GM12873 (cell line): ENCODE data around the gene MFN2.

Experiments used
- TF ChIP-seq, protein P1 (sequence below): IDR thresholded peaks from 2 replicates; pipeline ENCODE4 v1.5.1; 2012; ENCODE audit warnings: low read depth, mild to moderate bottlenecking, moderate library complexity, low read length, control low read depth; ENCODE audit not compliant: insufficient read depth; ENCODE audit errors: missing control alignments

Gene MFN2

GRCh38 chr1:12010746-12011570 lies 30.7 kb downstream of the MFN2 start:
- TF ChIP-seq, protein P1, sequence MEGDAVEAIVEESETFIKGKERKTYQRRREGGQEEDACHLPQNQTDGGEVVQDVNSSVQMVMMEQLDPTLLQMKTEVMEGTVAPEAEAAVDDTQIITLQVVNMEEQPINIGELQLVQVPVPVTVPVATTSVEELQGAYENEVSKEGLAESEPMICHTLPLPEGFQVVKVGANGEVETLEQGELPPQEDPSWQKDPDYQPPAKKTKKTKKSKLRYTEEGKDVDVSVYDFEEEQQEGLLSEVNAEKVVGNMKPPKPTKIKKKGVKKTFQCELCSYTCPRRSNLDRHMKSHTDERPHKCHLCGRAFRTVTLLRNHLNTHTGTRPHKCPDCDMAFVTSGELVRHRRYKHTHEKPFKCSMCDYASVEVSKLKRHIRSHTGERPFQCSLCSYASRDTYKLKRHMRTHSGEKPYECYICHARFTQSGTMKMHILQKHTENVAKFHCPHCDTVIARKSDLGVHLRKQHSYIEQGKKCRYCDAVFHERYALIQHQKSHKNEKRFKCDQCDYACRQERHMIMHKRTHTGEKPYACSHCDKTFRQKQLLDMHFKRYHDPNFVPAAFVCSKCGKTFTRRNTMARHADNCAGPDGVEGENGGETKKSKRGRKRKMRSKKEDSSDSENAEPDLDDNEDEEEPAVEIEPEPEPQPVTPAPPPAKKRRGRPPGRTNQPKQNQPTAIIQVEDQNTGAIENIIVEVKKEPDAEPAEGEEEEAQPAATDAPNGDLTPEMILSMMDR = no peak

GRCh38 chr1:12011998-12012397 lies 31.8 kb downstream of the MFN2 start:
- TF ChIP-seq, protein P1 = no peak

GRCh38 chr1:12012560-12013316 lies 32.5 kb downstream of the MFN2 start:
- TF ChIP-seq, protein P1 = no peak

DNA sequence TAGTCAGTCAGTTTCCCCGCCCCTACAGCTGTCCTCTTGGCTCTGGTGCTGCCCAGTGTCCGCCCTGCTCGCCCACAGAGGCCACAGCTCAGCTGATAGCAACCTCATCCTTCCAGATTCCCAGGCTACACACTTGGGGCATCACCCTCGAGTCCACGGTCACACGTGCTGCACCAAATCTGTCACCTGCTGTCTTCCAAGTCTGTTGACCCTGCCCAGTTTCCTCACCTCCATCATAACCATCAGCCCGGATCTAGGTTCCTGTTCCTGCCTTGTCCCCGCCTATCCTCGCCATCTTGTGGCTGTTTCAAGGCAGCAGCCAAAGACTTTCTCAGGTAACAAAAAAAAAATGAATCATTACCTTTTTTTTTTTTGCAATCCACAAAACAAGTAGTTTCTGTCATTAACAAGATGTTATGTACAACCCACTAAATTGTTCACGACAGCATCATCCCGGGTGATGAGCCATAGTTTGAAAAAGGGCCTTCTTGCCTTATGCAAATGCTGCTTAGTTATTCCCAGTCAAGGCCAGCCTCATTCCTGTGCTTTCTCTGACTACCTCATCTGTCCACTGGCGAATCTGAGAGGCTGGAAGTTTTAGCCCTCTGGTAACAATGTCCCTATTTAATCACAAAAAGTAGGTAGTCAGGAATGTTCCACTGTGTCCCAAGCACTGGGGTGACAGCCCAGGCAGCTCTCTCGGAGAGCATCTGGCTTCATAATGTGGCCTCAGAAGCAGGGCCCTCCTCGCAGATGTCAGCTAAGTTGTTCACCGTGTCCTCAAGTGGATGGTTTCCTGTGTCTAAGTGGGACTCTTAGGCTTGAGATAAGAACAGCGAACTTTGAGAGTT lies 34.1 kb downstream of the MFN2 start:
- TF ChIP-seq, protein P1 = no peak

- TF ChIP-seq, protein P1 = no peak
Measured at GRCh38 chr1:12015001-12015491, 34.8 kb downstream of the MFN2 start.

GRCh38 chr1:12015499-12015898 lies 35.3 kb downstream of the MFN2 start:
- TF ChIP-seq, protein P1 = no peak

GRCh38 chr1:12016182-12016581 lies 35.9 kb downstream of the MFN2 start:
- TF ChIP-seq, protein P1 = no peak
